GM15510 (cell line): Measurements from ENCODE around the gene ZCCHC12.

Experiments used
- POLR2A ChIP-seq: IDR thresholded peaks from 3 replicates; pipeline ENCODE4 v1.6.1; 2011; ENCODE audit warnings: borderline replicate concordance; ENCODE audit not compliant: insufficient read length; ENCODE audit errors: extremely low read depth

The ZCCHC12 gene

GRCh38 chrX:118823263-118824172 lies at the start of gene ZCCHC12:
Gene ZCCHC12, plus strand, starts transcription at chrX:118823824. Its CDS starts 1,421 bp downstream, at chrX:118825245.
- no peak for TF ChIP-seq POLR2A

- no peak for TF ChIP-seq POLR2A
These were observed 44.0 kb upstream of the ZCCHC12 start for GRCh38 chrX:118779581-118779980.

GRCh38 chrX:118780509-118780908 lies 43.1 kb upstream of the ZCCHC12 start:
- no peak for TF ChIP-seq POLR2A

DNA sequence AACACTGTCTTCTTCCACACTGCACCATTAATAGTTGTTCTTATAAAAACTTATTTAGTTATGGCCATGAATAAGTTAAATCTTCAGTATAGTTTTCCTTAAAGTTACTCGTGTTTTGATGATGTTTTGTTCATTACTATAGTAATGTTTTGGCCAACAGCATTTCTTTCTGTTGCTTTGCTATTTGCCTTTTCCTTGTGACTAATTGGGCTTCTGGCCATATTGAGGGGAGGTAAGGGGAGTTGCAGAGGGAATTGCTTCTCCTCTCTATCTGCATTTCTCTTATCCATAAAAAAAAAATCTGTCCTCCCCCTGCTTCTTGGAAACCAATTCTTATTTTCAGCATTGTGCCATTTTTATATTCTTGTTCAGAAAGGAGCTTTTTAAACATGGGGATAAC lies 42.7 kb upstream of the ZCCHC12 start:
- TF ChIP-seq POLR2A, result no peak

DNA sequence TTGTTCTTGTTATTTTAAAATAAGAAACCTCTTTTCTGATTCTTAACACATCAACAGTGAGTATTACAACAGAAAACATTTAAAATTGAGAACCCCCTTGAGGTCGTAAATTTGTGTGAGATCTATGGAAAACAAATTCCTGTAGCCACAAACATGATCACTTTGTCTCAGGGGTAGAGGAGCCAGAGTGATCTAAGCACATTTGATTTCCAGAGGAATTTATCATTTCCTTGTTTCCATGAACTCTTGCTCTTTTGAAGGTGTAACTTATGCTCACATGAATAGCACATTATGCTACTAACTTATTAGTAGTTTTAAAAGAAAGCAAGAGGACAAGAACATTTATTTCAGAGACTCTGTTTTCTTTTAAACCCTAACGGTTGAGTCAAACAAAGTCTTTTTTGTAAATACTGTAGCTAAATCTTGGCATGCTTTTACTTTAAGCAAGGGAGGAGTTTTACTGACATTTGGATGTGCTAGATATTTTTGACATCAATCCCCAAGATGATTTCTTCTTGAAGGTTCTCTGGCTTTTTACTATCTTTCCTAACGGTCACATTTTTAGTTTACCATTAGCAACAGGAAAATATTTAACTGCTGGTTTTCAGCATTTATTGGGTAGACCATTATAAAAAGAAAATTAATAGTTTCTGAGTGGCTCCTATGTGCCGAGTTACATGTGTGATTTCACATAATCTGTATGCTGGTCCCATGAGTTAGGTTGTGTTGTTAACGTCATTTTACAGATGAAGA lies 27.9 kb upstream of the ZCCHC12 start:
- TF ChIP-seq POLR2A, result no peak

DNA sequence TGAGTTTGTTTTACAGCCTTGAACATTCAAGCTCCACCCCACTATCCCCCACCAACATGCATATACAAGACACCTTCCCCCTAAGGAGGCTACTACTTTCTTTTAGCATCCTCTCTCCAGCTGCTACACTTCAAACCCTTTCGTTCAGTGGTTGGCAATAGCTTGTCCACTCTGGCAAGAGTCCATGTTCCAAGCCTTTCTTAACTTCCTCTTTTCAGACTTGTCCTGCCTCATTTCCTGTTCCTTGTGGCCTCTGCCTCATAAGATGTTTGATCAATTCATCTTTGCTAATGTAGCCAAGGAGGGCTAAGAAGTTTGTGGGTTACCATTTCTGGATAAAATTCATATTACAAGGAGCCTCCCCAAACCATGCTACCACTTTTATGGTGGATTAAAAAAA lies 20.8 kb upstream of the ZCCHC12 start:
- TF ChIP-seq POLR2A, result no peak

DNA sequence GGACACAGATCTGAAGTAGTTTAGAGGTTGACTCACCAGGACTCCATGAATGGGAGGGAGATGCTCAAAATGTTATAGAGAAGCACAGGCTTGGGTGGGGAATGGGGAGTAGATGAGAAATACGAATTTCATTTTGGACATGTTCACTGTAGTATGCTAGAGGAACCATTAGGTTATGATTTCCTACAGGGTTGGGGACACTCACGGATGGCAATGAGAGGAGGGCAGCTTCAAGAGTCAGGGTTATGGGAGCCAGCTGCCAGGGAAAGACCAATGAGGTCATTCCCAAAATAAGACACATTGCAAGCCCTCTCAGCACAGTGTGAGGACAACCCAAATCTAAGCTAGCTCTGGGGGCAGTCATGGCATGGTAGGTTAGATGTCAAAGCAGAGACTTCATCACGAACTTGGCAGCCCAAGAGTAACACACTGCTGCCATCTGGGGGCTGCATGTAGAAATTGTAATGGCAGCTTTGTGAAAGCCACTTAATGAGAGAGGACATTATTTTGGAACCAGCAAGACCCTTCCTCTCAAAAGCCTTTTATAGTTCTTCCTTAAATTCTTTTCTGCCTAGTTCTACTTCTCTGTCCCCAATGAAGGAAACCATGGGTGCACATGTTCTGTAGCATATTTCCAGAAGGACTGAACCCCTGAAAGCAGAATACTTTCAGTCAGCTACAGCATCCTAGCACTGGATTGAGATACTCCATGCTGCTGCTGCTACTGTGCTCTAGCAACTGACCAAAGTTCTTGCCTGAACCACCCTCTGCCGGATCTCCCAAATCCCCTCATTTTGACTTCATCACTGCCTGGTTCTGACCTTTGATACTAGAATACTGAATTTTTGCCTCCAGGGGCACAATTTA lies 16.2 kb upstream of the ZCCHC12 start:
- no peak for TF ChIP-seq POLR2A

DNA sequence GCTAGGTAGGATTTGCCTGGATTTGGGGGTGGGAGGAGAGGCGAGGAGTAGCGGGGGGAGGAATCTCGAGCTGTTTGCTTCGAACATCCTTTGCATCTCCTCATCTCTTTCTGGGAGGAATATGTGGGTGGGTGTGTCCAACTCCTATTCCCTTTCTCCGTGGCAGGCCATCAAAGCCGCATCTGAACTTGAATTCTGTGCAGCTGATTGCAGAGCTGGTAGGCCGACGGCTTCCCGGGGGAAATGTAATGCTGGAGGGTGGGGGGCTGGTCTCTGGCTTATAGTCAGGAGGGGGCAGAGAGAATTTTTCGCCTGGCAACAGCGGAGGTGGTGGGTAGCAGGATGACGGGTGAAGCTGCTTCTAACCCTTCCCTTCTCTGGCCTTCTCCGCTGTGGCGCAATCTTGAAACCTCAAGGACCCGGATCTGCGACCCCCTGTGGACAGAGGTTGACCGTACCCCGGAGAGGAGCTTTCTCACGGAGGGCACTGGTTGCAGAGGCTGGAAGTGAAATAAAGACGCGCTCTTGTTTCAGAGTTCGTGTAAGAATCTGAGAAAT lies 628 bp downstream of the ZCCHC12 start:
- TF ChIP-seq POLR2A, result no peak

- no peak for TF ChIP-seq POLR2A
These were observed 1.6 kb downstream of the ZCCHC12 start for GRCh38 chrX:118825227-118825626.

DNA sequence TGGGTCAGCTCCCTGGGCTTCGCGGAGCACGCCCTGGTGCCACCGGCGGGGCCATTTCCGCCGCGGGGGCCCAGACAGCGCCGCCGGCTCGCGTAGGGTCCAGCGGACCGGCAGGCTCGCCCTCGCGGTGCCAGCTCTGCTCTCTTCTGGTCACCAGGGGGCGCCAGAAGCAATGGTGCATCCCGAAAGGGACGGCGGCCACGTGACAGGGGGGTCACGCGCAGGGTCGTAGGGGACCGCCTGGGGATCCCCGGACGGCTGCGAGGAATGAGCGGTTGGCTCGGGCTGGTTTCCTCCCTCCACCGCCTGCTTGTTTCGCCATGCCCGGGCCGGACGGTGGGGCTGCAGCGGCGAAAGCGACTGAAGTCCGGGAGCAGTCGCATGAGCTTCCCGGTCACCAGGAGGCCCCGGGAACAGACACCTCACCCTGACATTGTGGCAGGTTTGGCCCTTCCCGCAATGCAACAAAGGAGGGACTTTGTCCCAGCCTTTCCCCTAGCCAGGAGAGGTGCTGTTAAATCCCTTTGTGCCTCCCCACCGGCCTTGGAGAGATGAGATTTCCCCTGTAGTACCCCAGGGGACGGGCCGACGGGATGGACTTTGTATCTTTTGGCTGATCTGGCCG lies 15.8 kb downstream of the ZCCHC12 start:
- no peak for TF ChIP-seq POLR2A

GRCh38 chrX:118847676-118848075 lies 24.1 kb downstream of the ZCCHC12 start:
- no peak for TF ChIP-seq POLR2A

DNA sequence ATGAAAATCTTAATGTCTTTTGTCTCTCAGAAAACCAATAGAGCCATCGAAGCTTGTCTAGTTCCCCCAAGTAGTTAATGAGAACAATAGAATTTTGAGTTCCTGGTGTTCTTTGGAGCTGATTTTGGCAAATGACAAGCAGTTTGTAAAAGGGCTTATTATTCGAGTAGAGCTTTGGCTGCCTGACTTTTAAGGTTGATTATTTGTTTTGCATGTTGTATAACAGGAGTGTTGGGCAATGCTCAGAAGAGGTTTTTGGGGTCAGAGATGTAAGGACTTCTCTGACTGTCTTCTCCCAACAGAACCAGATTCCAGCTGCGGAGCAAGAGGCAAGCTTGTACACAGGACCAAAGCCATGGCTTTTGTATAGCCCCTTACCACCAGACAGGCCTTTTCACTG lies 30.0 kb downstream of the ZCCHC12 start:
- TF ChIP-seq POLR2A, result no peak

DNA sequence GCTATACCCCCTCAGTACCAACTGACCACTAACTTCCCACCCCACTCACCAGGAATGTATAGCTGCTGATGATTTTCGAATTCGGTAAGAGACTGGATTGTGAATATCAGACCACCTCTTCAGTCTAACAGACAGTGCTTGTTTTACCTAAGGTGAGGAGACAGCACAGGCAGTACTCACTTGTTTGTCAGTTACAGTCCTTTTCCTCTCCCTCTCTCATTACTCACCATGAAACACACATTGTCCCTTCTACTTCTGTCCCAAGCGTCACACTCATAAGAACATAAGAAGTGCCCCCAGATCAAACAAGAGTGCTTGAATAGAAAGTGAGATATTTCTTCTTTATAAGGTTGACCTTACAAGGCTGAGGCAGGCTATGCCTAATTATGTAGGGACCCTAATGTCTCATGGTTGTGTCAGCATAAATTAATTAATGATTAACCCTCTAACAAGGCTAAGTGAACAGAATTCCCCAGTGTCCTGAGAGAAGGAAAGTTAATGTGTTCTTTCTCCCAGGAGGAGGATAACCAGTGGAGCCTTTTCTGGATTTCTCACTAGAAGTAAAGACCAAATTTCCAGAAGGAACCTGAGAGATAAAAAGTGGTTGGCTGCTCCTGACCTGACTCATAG lies 32.2 kb downstream of the ZCCHC12 start:
- TF ChIP-seq POLR2A, result no peak
